SK-N-SH (cell line): Measurements from ENCODE around the gene SETX.

ENCODE experiments used
- CTCF ChIP-seq: fragments of 200-600 bp; sonication (generic); IDR thresholded peaks from 2 replicates; pipeline ENCODE4 v1.6.1; 2017; ENCODE audit warnings: antibody characterized with exemption, mild to moderate bottlenecking, moderate library complexity
- FOSL2 ChIP-seq: IDR thresholded peaks from 2 replicates; pipeline ENCODE4 v1.4.0; 2012; ENCODE audit warnings: low read depth, mild to moderate bottlenecking, moderate library complexity, borderline replicate concordance
- IRF3 ChIP-seq: fragments of 150-350 bp; IDR thresholded peaks from 2 replicates; pipeline ENCODE4 v1.6.1; 2016; ENCODE audit warnings: mild to moderate bottlenecking, low read depth, low read length
- REST ChIP-seq: IDR thresholded peaks from 2 replicates; pipeline ENCODE4 v1.6.1; 2012; ENCODE audit warnings: mild to moderate bottlenecking, low read depth, low read length, moderate library complexity
- SIN3A ChIP-seq: IDR thresholded peaks from 2 replicates; pipeline ENCODE4 v1.6.1; 2012; ENCODE audit warnings: low read depth, mild to moderate bottlenecking, low read length, moderate library complexity, borderline replicate concordance
- TAF1 ChIP-seq: IDR thresholded peaks from 2 replicates; pipeline ENCODE4 v1.6.1; 2012; ENCODE audit warnings: low read depth, mild to moderate bottlenecking, low read length, moderate library complexity, borderline replicate concordance
- USF1 ChIP-seq: IDR thresholded peaks from 2 replicates; pipeline ENCODE4 v1.4.0; 2012; ENCODE audit warnings: low read depth, borderline replicate concordance
- USF2 ChIP-seq: fragments of 150-350 bp; IDR thresholded peaks from 2 replicates; pipeline ENCODE4 v1.6.1; 2017; ENCODE audit warnings: antibody characterized with exemption, low read length, low read depth, borderline replicate concordance
- ZBTB33 ChIP-seq: IDR thresholded peaks from 2 replicates; pipeline ENCODE4 v1.4.0; 2012; ENCODE audit warnings: low read depth, borderline replicate concordance

- TF ChIP-seq FOSL2: no peak
- TF ChIP-seq IRF3: no peak
- TF ChIP-seq CTCF: no peak
- no peak for TF ChIP-seq TAF1
- no peak for TF ChIP-seq SIN3A
- TF ChIP-seq ZBTB33: no peak
- TF ChIP-seq USF2: no peak
- TF ChIP-seq USF1: no peak
- TF ChIP-seq REST: no peak
Measured at GRCh38 chr9:132327537-132327936, 27.2 kb downstream of the SETX start.
